Stimulated activated CD8-positive, alpha-beta memory T cell treated with anti-CD3 and anti-CD28 coated beads, Interleukin-4, amount 100 ng/mL, for 1 hour (primary cell): ENCODE measurements around the gene PLEKHJ1.
A peak's percentile ranks its signal among the peaks of the same experiment; 100 is the strongest.

ENCODE experiments used
- DNase-seq, 2 donors: peaks; one replicate each; pipeline ENCODE4 v3.0.0-alpha.2; 2020; ENCODE audit warnings: low read depth in 2 of 2, low spot score in 1 of 2

PLEKHJ1 gene

DNA sequence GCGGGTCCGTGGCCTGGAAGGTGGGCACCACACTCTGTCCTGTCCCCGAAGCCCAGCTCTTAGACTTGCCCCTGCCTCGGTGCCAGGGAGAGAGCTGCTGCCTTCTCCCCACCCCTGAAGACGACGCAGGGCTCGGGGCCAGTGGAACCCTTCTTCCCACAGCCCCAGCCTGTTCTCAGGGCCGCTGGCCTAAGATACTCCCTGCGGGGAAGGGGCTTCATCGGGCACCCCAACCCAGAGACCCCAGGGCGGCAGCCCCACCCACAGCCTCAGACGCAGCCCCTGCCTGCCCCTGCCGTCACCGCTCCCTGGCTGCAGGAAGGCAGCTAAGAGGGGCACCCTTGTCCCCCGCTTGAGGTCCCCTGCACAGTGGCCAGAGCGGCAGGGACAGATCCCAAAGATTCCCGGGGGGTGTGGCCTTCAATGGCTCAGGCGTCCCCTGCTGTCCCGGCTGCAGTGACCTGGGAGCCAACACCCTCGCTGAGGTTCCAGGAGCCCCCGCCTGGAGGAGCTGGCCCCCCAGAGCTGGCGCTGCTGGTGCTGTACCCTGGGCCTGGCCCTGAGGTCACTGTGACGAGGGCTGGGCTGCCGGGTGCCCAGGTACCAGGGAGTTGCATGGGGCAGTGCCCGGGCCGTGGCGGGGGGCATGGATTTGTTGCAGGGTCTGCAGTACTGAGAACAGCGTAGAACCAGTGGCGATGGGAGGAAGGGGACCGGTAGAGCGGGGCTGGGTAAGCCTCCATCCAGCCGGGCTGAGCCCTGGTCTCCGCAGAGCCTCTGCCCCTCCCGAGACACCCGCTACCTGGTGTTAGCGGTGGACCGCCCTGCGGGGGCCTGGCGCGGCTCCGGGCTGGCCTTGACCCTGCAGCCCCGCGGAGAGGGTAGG lies 14.0 kb upstream of the PLEKHJ1 start:
- no peak for DNase-seq

- no peak for DNase-seq
These were observed 13.1 kb upstream of the PLEKHJ1 start, which contains the start of gene AMH for GRCh38 chr19:2249010-2249866. AMH (plus strand) TSS chr19:2249323; CDS start chr19:2249333, 10 bp downstream.

DNA sequence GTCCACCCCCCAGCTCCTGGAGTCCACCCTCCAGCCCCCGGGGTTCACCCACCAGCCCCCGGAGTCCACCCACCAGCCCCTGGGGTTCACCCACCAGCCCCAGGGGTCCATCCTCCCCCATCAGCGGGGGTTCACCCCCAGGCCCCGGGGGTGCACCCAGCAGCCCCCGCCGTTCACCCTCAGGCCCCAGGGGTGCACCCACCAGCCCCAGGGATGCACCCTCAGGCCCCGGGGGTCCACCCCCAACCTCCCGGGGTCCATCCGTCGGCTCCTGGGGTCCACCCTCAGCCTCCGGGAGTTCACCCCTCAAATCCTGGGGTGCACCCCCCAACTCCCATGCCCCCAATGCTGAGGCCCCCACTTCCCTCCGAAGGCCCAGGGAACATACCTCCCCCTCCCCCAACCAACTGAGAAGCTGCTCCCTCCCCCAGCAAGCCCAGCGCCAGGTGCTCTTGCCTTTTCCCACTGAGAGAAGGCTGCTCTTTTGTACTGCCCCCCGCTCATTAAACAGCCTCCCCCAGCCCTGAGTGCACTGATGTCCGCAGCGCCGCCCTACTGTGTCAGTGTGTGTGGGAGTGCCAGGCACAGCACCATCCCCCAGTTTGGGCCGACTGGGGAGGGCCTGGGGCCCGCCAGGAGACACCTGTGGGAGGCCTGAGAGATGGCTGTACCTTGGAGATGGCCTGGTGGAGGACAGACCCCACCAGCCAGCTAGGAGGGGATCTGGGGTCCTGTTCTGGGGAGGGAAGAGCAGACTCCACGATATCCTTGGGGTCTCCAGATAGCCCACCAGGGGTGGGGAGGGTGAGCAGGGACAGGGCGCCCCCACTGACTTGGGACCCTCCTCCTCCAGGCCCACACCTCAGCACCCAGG lies 12.2 kb upstream of the PLEKHJ1 start:
- DNase-seq, result no peak

DNA sequence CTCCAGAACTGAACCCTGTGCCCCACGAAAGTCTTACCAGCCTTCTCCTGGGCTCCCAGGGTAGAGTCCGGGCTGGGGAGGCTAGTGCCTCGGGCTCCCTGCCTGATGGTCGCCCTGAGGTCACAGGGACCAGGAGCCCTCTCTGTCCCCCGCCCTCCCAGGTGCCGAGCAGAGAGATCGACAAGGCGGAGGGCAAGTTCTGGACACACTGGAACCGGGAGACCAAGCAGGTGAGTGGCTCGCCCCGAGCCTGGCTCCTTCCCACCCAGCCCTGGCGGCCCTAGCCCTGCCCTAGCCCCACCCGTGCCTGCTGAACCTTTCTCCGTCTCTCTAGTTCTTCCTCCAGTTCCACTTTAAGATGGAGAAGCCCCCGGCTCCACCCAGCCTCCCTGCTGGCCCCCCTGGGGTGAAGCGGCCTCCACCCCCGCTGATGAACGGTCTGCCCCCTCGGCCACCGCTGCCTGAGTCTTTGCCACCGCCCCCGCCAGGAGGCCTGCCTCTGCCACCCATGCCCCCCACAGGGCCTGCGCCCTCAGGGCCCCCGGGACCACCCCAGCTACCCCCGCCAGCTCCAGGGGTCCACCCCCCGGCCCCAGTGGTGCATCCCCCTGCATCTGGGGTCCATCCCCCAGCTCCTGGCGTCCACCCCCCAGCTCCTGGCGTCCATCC lies 11.4 kb upstream of the PLEKHJ1 start:
- no peak for DNase-seq

- no peak for DNase-seq
These were observed 10.8 kb upstream of the PLEKHJ1 start for GRCh38 chr19:2246801-2247361.

DNA sequence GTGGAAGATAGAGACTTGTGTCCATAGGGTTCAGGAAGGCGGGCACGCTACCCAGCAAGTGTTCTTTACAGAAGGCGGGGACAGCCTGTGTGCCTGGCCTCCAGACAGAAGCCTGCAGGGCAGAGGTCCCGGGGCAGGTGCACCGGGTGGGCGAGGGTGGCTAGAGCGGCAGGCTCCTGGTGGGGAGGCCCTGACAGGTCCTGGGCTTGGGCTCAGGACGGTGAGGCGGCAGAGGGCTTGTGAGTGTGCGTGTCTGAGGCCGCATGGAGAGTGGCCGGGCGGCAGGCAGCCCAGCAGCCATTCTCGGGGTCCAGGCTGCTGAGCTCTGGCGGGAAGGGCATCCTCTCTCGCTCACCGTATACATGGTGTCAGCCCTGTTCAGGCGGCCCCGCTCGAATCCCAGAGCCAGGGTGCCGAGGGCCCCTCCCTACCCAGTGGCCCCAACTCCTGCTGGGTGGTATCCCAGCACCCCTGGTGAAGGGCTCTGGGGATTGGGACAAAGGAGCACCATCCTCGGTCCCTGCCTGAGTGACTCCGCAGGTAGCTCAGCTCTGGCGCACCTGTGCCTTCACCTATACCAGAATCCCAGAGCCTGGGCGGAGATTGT lies 10.0 kb upstream of the PLEKHJ1 start:
- DNase-seq, result no peak

GRCh38 chr19:2245273-2245672 lies 9.1 kb upstream of the PLEKHJ1 start:
- no peak for DNase-seq

GRCh38 chr19:2244486-2244885 lies 8.4 kb upstream of the PLEKHJ1 start:
- no peak for DNase-seq

GRCh38 chr19:2244125-2244411 lies 7.9 kb upstream of the PLEKHJ1 start:
- DNase-seq, result no peak

DNA sequence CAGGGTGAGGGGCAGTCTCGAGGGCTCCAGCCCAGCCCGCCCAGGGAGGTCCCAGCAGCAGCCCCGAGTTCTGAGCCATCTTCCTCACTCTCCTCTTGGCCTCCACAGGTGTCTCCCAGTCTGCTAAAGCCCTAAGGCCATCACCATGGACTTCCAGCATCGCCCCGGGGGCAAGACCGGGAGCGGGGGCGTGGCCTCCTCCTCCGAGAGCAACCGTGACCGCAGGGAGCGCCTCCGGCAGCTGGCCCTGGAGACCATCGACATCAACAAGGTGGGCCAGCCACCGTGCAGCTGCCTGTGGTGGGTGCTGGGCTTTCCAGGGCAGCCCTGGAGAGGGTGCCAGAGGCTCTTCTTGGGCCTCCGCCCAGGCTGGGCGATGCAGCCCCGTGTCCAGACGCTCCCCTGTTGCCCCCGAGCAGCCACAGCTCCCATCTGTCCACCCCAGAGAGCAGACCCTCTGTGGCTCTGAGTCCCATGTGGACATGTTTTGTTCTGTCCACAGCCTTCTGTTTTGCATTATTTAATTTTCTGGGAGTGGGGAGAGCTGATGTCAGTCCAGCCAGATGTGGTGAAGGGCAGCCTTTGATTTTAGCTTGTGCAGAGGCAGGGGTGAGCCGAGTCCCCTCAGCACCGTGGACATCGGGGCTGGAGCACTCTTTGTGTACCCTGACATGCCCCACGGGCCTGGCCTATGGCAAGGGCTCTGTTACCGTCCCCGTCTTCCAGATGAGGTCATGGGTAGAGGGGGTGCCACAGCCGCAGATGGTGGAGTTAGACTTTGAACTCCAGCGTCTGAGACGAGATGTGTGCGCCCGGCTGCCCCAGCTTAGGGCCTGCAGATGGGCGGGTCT lies 7.4 kb upstream of the PLEKHJ1 start:
- DNase-seq, result no peak

GRCh38 chr19:2242816-2243215 lies 6.7 kb upstream of the PLEKHJ1 start:
- DNase-seq, result no peak

DNA sequence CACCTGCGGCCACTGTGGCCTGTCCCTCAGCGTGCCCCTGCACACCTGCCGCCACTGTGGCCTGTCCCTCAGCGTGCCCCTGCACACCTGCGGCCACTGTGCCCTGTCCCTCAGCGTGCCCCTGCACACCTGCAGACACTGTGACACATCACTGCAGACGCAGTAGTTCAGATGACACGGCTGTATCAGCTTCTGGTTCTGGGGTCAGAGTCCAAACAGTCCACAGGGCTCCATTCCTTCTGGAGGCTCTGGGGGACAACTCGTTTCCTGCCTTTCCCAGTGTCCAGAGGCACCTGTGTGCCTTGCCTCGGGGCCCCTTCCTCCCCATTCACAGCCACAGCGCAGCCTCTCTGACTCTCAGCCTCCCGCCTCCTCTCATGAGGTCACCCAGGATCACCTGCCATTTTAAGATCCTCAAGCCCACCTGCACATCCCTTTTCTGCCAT lies 6.0 kb upstream of the PLEKHJ1 start:
- no peak for DNase-seq

GRCh38 chr19:2240881-2241760 lies 5.0 kb upstream of the PLEKHJ1 start:
- DNase-seq, result no peak

DNA sequence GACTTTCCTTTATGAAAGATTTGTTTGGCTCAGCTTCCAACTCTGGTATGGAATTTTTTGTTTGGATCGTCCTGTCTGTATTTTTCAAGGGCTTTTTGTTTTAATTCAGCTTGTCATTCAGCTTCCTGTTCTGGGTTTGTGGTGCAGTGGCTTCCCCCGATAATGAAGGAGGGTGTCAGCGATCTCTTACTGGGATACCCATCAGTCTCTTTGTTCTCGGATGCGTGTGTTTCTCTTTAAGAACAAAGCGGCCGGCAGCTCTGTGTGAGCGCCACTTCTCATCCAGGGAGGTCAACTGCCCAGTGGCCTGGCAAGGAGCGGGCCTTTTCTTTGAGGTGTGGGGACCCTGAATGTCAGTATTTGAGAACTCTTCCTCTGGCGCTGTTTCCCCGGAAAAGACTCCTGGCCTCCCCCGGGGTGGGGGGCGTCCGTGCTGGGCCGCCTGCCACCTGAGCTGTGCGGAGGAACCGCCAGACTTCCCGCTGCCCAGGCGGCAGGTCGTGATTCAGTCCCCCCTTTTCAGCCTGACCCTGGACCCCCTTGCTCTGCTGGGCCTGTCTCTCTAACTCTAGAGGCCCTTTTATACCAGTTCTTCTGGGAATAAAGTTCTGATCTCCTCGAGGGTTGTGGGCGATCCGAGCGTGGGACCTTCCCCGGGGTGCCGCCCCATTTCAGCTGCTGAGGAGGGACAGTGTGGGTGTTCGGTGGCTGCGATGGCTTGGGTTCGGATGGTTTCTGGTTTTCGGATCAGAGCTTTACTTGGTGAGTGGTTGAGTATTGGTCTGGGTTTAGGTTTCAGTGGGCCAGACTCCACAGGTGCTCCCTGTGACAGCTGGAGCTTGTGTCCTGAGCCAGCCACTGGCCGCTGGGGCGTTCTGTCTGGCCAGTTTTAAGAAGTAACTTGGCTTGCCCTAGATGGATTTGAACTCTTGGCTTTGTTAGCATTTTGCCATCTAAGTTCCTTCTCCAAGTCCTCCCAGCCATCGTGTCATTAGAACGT lies 3.9 kb upstream of the PLEKHJ1 start:
- DNase-seq, result peak in 1 of 2 donors; percentile 17

GRCh38 chr19:2239173-2239572 lies 3.0 kb upstream of the PLEKHJ1 start:
- DNase-seq, result no peak

GRCh38 chr19:2237869-2238153 lies 1.7 kb upstream of the PLEKHJ1 start:
- no peak for DNase-seq
